Osteoblast (primary cell): Measurements from ENCODE around the gene MARCHF7. TPM values are rescaled to one million over a fixed set of nuclear protein-coding genes. Genes with fewer than 3 reads are reported as not detected.
A peak's percentile ranks its signal among the peaks of the same experiment; 100 is the strongest.
"Not testable (repeated sequence)": the region's sequence is repeated elsewhere in the genome, so short reads cannot be mapped to it uniquely, and the experiment has no call there.

Source experiments
- DNase-seq: peaks from one replicate; pipeline ENCODE4 v3.0.0; 2011; ENCODE audit warnings: low spot score, mixed read lengths; ENCODE audit not compliant: insufficient read length; ENCODE audit errors: missing footprints
- H2AFZ ChIP-seq: 2 replicates; pipeline ENCODE4 v1.6.0; 2011; ENCODE audit warnings: mild to moderate bottlenecking, low read length
- H3K27ac ChIP-seq: 2 replicates; pipeline ENCODE4 v1.5.1; 2011; ENCODE audit warnings: mild to moderate bottlenecking, low read depth, low read length, moderate library complexity
- H3K27me3 ChIP-seq: 2 replicates; pipeline ENCODE4 v1.6.0; 2012; ENCODE audit warnings: mild to moderate bottlenecking, control low read depth, inconsistent platforms, low read length, moderate library complexity; ENCODE audit not compliant: insufficient read depth
- H3K36me3 ChIP-seq: 2 replicates; pipeline ENCODE4 v1.5.1; 2011; ENCODE audit warnings: mild to moderate bottlenecking, low read length, control low read depth, moderate library complexity; ENCODE audit not compliant: insufficient read depth
- H3K4me1 ChIP-seq: 2 replicates; pipeline ENCODE4 v1.5.1; 2011; ENCODE audit warnings: mild to moderate bottlenecking, low read length, control low read depth, moderate library complexity; ENCODE audit not compliant: insufficient read depth
- H3K4me2 ChIP-seq: 2 replicates; pipeline ENCODE4 v1.6.0; 2011; ENCODE audit warnings: mild to moderate bottlenecking, low read length; ENCODE audit not compliant: insufficient read depth
- H3K4me3 ChIP-seq: fragments of 200-600 bp; sonication (generic); 3 replicates; pipeline ENCODE4 v1.5.1; 2012; ENCODE audit warnings: mild to moderate bottlenecking, low read length, inconsistent platforms; ENCODE audit not compliant: insufficient read depth
- H3K79me2 ChIP-seq: 2 replicates; pipeline ENCODE4 v1.6.0; 2012; ENCODE audit warnings: mild to moderate bottlenecking, low read length, control low read depth, inconsistent platforms; ENCODE audit not compliant: insufficient read depth
- H3K9me3 ChIP-seq: 2 replicates; pipeline ENCODE4 v1.5.1; 2011; ENCODE audit warnings: low read depth, low read length, control low read depth
- H4K20me1 ChIP-seq: 2 replicates; pipeline ENCODE4 v1.6.0; 2012; ENCODE audit warnings: mild to moderate bottlenecking, low read length, control low read depth; ENCODE audit not compliant: insufficient read depth
- total RNA-seq: library from RNA; depleted of rRNA; stranded (reverse); fragments of >200 nt; gene quantifications from 2 replicates; pipeline ENCODE4 v1.2.3, GENCODE V29; 2012
- TF ChIP-seq, protein P1 (sequence below): IDR thresholded peaks from 2 replicates; pipeline ENCODE4 v1.5.1; 2011; ENCODE audit warnings: mild to moderate bottlenecking, low read depth, low read length, moderate library complexity; ENCODE audit errors: extremely low read depth

The MARCHF7 gene
- total RNA-seq, 1 donor = 106 TPM

DNA sequence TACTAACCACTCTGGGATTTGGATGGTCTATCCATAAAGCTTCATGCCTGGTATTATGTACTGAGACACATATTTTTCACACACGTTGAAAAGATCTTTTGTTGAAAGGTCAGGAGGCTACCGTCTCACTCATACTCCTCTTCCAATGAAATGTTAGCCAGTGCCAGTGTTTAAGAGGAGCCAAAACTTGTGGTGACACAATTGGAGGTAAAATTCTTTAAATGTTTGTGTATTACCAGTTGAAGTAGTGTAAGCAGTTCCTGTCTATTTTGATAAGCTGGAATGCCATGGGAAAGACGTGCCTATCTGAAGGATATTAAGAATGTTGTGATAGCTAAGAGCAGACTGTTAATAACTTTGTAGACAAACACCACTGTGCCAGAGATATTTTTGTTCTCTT is 32.1 kb downstream of the MARCHF7 start:
- H3K4me1 ChIP-seq = no peaks in the 10 kb centered on the region
- peaks cover 90% of the 10 kb centered on the region for H3K79me2 ChIP-seq
- H3K4me3 ChIP-seq = no peak overlapping the region
- peak; percentile 79 for DNase-seq
- H3K9me3 ChIP-seq = no peaks in the 10 kb centered on the region
- no peaks in the 10 kb centered on the region for H3K27me3 ChIP-seq
- TF ChIP-seq, protein P1, sequence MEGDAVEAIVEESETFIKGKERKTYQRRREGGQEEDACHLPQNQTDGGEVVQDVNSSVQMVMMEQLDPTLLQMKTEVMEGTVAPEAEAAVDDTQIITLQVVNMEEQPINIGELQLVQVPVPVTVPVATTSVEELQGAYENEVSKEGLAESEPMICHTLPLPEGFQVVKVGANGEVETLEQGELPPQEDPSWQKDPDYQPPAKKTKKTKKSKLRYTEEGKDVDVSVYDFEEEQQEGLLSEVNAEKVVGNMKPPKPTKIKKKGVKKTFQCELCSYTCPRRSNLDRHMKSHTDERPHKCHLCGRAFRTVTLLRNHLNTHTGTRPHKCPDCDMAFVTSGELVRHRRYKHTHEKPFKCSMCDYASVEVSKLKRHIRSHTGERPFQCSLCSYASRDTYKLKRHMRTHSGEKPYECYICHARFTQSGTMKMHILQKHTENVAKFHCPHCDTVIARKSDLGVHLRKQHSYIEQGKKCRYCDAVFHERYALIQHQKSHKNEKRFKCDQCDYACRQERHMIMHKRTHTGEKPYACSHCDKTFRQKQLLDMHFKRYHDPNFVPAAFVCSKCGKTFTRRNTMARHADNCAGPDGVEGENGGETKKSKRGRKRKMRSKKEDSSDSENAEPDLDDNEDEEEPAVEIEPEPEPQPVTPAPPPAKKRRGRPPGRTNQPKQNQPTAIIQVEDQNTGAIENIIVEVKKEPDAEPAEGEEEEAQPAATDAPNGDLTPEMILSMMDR = no peak
- peaks cover 57% of the 10 kb centered on the region for H3K36me3 ChIP-seq
- H3K27ac ChIP-seq = peak overlapping the region; percentile 33
- H2AFZ ChIP-seq = no peak overlapping the region
- H3K4me2 ChIP-seq = no peak overlapping the region
- H4K20me1 ChIP-seq = peaks cover 20% of the 10 kb centered on the region

DNA sequence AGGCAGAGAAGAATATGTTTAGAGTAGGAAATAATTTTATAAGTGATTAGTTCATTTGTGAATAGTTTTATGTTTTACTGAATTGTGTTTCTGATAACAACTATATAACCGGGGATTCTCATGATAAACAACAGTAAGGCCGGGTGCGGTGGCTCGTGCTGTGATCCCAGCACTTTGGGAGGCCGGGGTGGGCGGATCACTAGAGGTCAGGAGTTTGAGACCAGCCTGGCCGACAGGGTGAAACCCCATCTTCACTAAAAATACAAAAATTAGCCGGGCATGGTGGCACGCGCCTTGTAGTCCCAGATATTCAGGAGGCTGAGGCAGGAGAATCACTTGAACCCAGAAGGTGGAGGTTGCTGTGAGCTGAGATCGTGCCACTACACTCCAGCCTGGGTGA is 32.9 kb downstream of the MARCHF7 start:
- not testable (repeated sequence) for H3K4me3 ChIP-seq, DNase-seq, H3K4me1 ChIP-seq, H3K4me2 ChIP-seq, H3K9me3 ChIP-seq, H2AFZ ChIP-seq, H3K27me3 ChIP-seq
- Histone ChIP-seq H3K79me2 (peaks cover 89% of the 10 kb centered on the region), H3K27ac (peak overlapping the region; percentile 33), H3K36me3 (peaks cover 59% of the 10 kb centered on the region), H4K20me1 (peaks cover 21% of the 10 kb centered on the region)

DNA sequence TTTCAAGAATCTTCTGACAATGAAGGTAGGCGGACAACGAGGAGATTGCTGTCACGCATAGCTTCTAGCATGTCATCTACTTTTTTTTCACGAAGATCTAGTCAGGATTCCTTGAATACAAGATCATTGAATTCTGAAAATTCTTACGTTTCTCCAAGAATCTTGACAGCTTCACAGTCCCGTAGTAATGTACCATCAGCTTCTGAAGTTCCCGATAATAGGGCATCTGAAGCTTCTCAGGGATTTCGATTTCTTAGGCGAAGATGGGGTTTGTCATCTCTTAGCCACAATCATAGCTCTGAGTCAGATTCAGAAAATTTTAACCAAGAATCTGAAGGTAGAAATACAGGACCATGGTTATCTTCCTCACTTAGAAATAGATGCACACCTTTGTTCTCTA is 35.8 kb downstream of the MARCHF7 start:
- Histone ChIP-seq H3K27me3 (no peaks in the 10 kb centered on the region), H3K4me1 (no peaks in the 10 kb centered on the region), H3K36me3 (peaks cover 74% of the 10 kb centered on the region), H3K79me2 (peaks cover 85% of the 10 kb centered on the region), H4K20me1 (peaks cover 22% of the 10 kb centered on the region), H3K9me3 (no peaks in the 10 kb centered on the region), H3K4me2 (no peak overlapping the region), H3K4me3 (no peak overlapping the region), H2AFZ (no peak overlapping the region), H3K27ac (no peak overlapping the region)
- DNase-seq = no peak
- TF ChIP-seq, protein P1 = no peak

DNA sequence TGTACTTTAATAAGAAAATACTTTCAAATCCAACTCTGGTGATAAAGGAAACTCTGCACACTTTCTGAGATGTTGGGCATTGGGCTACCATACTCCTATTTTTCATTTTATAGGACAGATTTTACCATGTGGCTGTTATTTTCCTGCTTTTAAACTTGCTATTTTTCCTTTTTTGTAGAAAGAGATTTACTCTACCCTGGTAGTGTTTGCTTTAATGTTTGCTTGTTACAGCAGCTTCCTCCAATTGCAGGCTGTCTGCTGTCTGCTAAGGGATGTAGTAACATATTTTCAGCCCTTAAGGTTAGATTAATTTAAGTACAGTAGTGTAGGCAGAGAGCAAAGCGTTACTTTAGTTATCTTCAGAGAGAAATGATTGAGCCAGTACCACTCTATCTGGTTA is 38.6 kb downstream of the MARCHF7 start:
- Histone ChIP-seq H3K27me3 (no peaks in the 10 kb centered on the region), H3K4me1 (no peaks in the 10 kb centered on the region), H3K4me3 (no peak overlapping the region), H3K79me2 (peaks cover 91% of the 10 kb centered on the region), H3K36me3 (peaks cover 81% of the 10 kb centered on the region), H4K20me1 (peaks cover 42% of the 10 kb centered on the region), H3K27ac (no peak overlapping the region), H3K4me2 (no peak overlapping the region), H2AFZ (no peak overlapping the region), H3K9me3 (no peaks in the 10 kb centered on the region)
- TF ChIP-seq, protein P1 = no peak
- no peak for DNase-seq

DNA sequence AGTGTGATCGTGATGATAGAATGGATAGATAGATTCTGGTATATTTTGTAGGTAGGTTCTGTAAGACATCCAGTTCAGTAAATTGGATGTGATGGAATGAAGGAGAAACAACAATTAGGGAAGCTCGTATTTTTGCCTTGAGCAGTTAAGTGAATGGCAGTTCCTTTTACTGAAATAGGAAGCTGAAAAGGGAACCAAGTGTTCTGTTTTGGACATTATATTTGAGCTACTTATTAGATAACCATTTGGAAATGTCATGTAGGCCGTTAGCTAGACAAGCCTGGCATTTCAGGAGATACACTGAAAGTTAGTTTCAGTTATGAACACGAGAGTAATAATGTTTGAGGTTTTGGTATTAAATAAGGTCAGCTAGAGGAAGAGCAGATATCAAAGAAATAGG is 41.5 kb downstream of the MARCHF7 start:
- peaks cover 57% of the 10 kb centered on the region for H3K36me3 ChIP-seq
- H3K4me1 ChIP-seq = no peaks in the 10 kb centered on the region

More for the DNA sequence above, 41.5 kb downstream of the MARCHF7 start:
- Histone ChIP-seq H3K9me3 (no peaks in the 10 kb centered on the region), H3K79me2 (peaks cover 92% of the 10 kb centered on the region), H4K20me1 (peaks cover 46% of the 10 kb centered on the region), H3K27me3 (no peaks in the 10 kb centered on the region), H2AFZ (no peak overlapping the region), H3K27ac (no peak overlapping the region), H3K4me2 (no peak overlapping the region), H3K4me3 (no peak overlapping the region)
- TF ChIP-seq, protein P1 = no peak
- DNase-seq = no peak
